ENCODE measurements around the gene TACSTD2. TPM values are rescaled to one million over a fixed set of nuclear protein-coding genes. Genes with fewer than 3 reads are reported as not detected.

The TACSTD2 gene
- total RNA-seq, 1 experiment from 2014 or later, result not detected

GRCh38 chr1:58611861-58612385, 34.9 kb upstream of the TACSTD2 start:
- no peaks in the 10 kb centered on the region for H3K36me3 ChIP-seq (ENCODE audit: insufficient read depth, low read length, poor library complexity, severe bottlenecking)
- ChIA-PET CTCF (no interaction called here), POLR2A (ENCODE audit: low non-redundant PET) (no interaction called here)
- intact Hi-C loops (cut with micrococcal nuclease; ENCODE audit: unreplicated experiment), result no loop called here
- no peak for DNase-seq (ENCODE audit: low spot score)
- TF ChIP-seq EZH2 (IDR thresholded peaks at IDR 0.05; ENCODE audit: borderline replicate concordance, low read depth, low read length, poor library complexity, severe bottlenecking) (no peak), CTCF (conservative IDR thresholded peaks at IDR 0.05; ENCODE audit: low read depth, low read length) (no peak)
- H3K4me3 ChIP-seq (ENCODE audit: low read depth, low read length, poor library complexity, severe bottlenecking), result no peak overlapping the region
- no peaks in the 10 kb centered on the region for H3K9me3 ChIP-seq (ENCODE audit: low read depth, low read length, poor library complexity, severe bottlenecking)
- no TSS peak for BruUV-seq (replicated peaks)
- H3K4me1 ChIP-seq (ENCODE audit: insufficient read depth, low read length, poor library complexity, severe bottlenecking), result no peaks in the 10 kb centered on the region
- no peaks in the 10 kb centered on the region for H3K27me3 ChIP-seq (replicated peaks; ENCODE audit: insufficient read depth, low read depth, low read length, poor library complexity)
- no peak overlapping the region for H3K27ac ChIP-seq (ENCODE audit: low read depth, low read length, poor library complexity, severe bottlenecking)

- CTCF ChIA-PET, result no interaction called here
- TF ChIP-seq CTCF (conservative IDR thresholded peaks at IDR 0.05; ENCODE audit: low read depth, low read length) (no peak), EZH2 (IDR thresholded peaks at IDR 0.05; ENCODE audit: borderline replicate concordance, low read depth, low read length, poor library complexity, severe bottlenecking) (no peak)
- POLR2A ChIA-PET (ENCODE audit: low non-redundant PET), result no interaction called here
These were observed 31.9 kb upstream of the TACSTD2 start for GRCh38 chr1:58608945-58609344.

GRCh38 chr1:58608297-58608696, 31.2 kb upstream of the TACSTD2 start:
- TF ChIP-seq EZH2 (IDR thresholded peaks at IDR 0.05; ENCODE audit: borderline replicate concordance, low read depth, low read length, poor library complexity, severe bottlenecking) (no peak), CTCF (conservative IDR thresholded peaks at IDR 0.05; ENCODE audit: low read depth, low read length) (no peak)
- no TSS peak for BruUV-seq (replicated peaks)

More at GRCh38 chr1:58608945-58609344, 31.9 kb upstream of the TACSTD2 start:
- no peaks in the 10 kb centered on the region for H3K36me3 ChIP-seq (ENCODE audit: insufficient read depth, low read length, poor library complexity, severe bottlenecking)
- no TSS peak for BruUV-seq (replicated peaks)
- no peak overlapping the region for H3K4me3 ChIP-seq (ENCODE audit: low read depth, low read length, poor library complexity, severe bottlenecking)
- no peak overlapping the region for H3K27ac ChIP-seq (ENCODE audit: low read depth, low read length, poor library complexity, severe bottlenecking)
- DNase-seq (ENCODE audit: low spot score), result no peak
- H3K27me3 ChIP-seq (replicated peaks; ENCODE audit: insufficient read depth, low read depth, low read length, poor library complexity), result no peaks in the 10 kb centered on the region
- no peaks in the 10 kb centered on the region for H3K9me3 ChIP-seq (ENCODE audit: low read depth, low read length, poor library complexity, severe bottlenecking)
- no peaks in the 10 kb centered on the region for H3K4me1 ChIP-seq (ENCODE audit: insufficient read depth, low read length, poor library complexity, severe bottlenecking)
- intact Hi-C loops (cut with micrococcal nuclease; ENCODE audit: unreplicated experiment), result no loop called here

More at GRCh38 chr1:58608297-58608696, 31.2 kb upstream of the TACSTD2 start:
- POLR2A ChIA-PET (ENCODE audit: low non-redundant PET), result no interaction called here
- intact Hi-C loops (cut with micrococcal nuclease; ENCODE audit: unreplicated experiment), result no loop called here
- Histone ChIP-seq H3K27ac (ENCODE audit: low read depth, low read length, poor library complexity, severe bottlenecking) (no peak overlapping the region), H3K9me3 (ENCODE audit: low read depth, low read length, poor library complexity, severe bottlenecking) (no peaks in the 10 kb centered on the region), H3K4me1 (ENCODE audit: insufficient read depth, low read length, poor library complexity, severe bottlenecking) (no peaks in the 10 kb centered on the region), H3K4me3 (ENCODE audit: low read depth, low read length, poor library complexity, severe bottlenecking) (no peak overlapping the region), H3K36me3 (ENCODE audit: insufficient read depth, low read length, poor library complexity, severe bottlenecking) (no peaks in the 10 kb centered on the region), H3K27me3 (replicated peaks; ENCODE audit: insufficient read depth, low read depth, low read length, poor library complexity) (no peaks in the 10 kb centered on the region)
- CTCF ChIA-PET, result no interaction called here
- no peak for DNase-seq (ENCODE audit: low spot score)
